AG04450 (cell line): ENCODE measurements around the gene LRRC8B. TPM values are rescaled to one million over a fixed set of nuclear protein-coding genes. Genes with fewer than 3 reads are reported as not detected.

ENCODE experiments used
- CTCF ChIA-PET: fragments of 300-600, 350-600 bp; formaldehyde crosslinking; extraction: SDS; loops from one replicate; lab custom pipeline; 2022; ENCODE audit warnings: antibody characterized with exemption, inconsistent platforms; lab: Charles Lee
- POLR2A ChIA-PET: fragments of 350-600 bp; formaldehyde crosslinking; extraction: SDS; loops from one replicate; lab custom pipeline; 2021; ENCODE audit warnings: antibody characterized with exemption, inconsistent platforms; lab: Yijun Ruan, JAX
- DNase-seq: peaks from one replicate; pipeline ENCODE4 v3.0.0-alpha.2; 2011; ENCODE audit warnings: low read depth, low spot score
- H3K27ac ChIP-seq: one replicate; pipeline ENCODE4 v1.5.1; 2012; ENCODE audit warnings: low read depth, low read length, control low read depth
- H3K27me3 ChIP-seq: one replicate; pipeline ENCODE4 v1.6.0; 2012; ENCODE audit warnings: low read length; ENCODE audit not compliant: control insufficient read depth, insufficient read depth
- H3K4me3 ChIP-seq: 2 replicates; pipeline ENCODE4 v1.5.1; 2011; ENCODE audit warnings: mild to moderate bottlenecking, low read depth, low read length, control low read depth
- H3K9me3 ChIP-seq: 2 replicates; pipeline ENCODE4 v1.5.1; 2012; ENCODE audit warnings: low read length; ENCODE audit not compliant: control insufficient read depth, insufficient read depth
- CTCF ChIP-seq: IDR thresholded peaks from 2 replicates; pipeline ENCODE4 v1.5.1; 2011; ENCODE audit warnings: low read depth, low read length, control low read depth, inconsistent platforms
- polyA plus RNA-seq: library from polyadenylated mRNA; depleted of rRNA; stranded (reverse); fragments of >200 nt; gene quantifications from 2 replicates; pipeline ENCODE4 v1.2.3, GENCODE V29; 2011

Gene LRRC8B
- polyA plus RNA-seq, 1 experiment = 1.6 TPM

GRCh38 chr1:89484092-89485038, 40.3 kb upstream of the LRRC8B start:
- CTCF ChIA-PET = interaction anchor here (0.6 to 5.2 kb wide), 37 partner anchors 8 to 543 kb away, joined by 3 to 161 read pairs (median 4); no protein-coding TSS in a partner anchor
- no peak overlapping the region for H3K27ac ChIP-seq
- H3K27me3 ChIP-seq = no peaks in the 10 kb centered on the region
- H3K9me3 ChIP-seq = no peaks in the 10 kb centered on the region
- no peak overlapping the region for H3K4me3 ChIP-seq
- DNase-seq = no peak
- no peak for TF ChIP-seq CTCF
- POLR2A ChIA-PET = no interaction called here

- no peak for TF ChIP-seq CTCF
- POLR2A ChIA-PET = no interaction called here
- Histone ChIP-seq H3K27ac (no peak overlapping the region), H3K27me3 (no peaks in the 10 kb centered on the region), H3K9me3 (no peaks in the 10 kb centered on the region; the same call in 1 of the 2 replicates), H3K4me3 (no peak overlapping the region)
- CTCF ChIA-PET = interaction anchor here (2.2 kb wide), 1 partner anchor 275 kb away, joined by 9 read pairs; no protein-coding TSS in a partner anchor
- no peak for DNase-seq
Measured at GRCh38 chr1:89487972-89488371, 36.7 kb upstream of the LRRC8B start.

GRCh38 chr1:89489047-89489729, 35.4 kb upstream of the LRRC8B start:
- POLR2A ChIA-PET = no interaction called here
- CTCF ChIA-PET = interaction anchor here (0.8 to 2.2 kb wide), 2 partner anchors 134 to 274 kb away, joined by 3 to 9 read pairs; no protein-coding TSS in a partner anchor
- H3K4me3 ChIP-seq = no peak overlapping the region
- no peak for DNase-seq
- H3K27ac ChIP-seq = no peak overlapping the region
- H3K27me3 ChIP-seq = no peaks in the 10 kb centered on the region
- no peaks in the 10 kb centered on the region; the same call in 1 of the 2 replicates for H3K9me3 ChIP-seq
- TF ChIP-seq CTCF = no peak

GRCh38 chr1:89490389-89490788, 34.2 kb upstream of the LRRC8B start:
- ChIA-PET CTCF (no interaction called here), POLR2A (no interaction called here)
- TF ChIP-seq CTCF = no peak
- H3K9me3 ChIP-seq = no peaks in the 10 kb centered on the region; the same call in 1 of the 2 replicates
- no peaks in the 10 kb centered on the region for H3K27me3 ChIP-seq
- DNase-seq = no peak
- H3K4me3 ChIP-seq = no peak overlapping the region
- H3K27ac ChIP-seq = no peak overlapping the region
